SK-N-SH (cell line): ENCODE measurements around the gene ZNF816. TPM values are rescaled to one million over a fixed set of nuclear protein-coding genes. Genes with fewer than 3 reads are reported as not detected.

Experiments
- CTCF ChIA-PET: fragments of 300-600, 350-600 bp; formaldehyde crosslinking; extraction: SDS; loops from one replicate; lab custom pipeline; 2021; lab: Yijun Ruan, JAX
- POLR2A ChIA-PET: fragments of 350-600 bp; sonication (Branson Sonifier 250); formaldehyde crosslinking; extraction: SDS; loops from one replicate; lab custom pipeline; 2020; ENCODE audit warnings: antibody characterized with exemption, inconsistent platforms; lab: Yijun Ruan, JAX
- DNase-seq: peaks from one replicate; pipeline ENCODE4 v3.0.0; 2012
- H2AFZ ChIP-seq: fragments of 200-600 bp; sonication (generic); 2 replicates; pipeline ENCODE4 v1.8.1; 2016; ENCODE audit warnings: antibody characterized with exemption, mild to moderate bottlenecking, low read depth
- H3F3A ChIP-seq: fragments of 200-600 bp; sonication (generic); replicated peaks from 2 replicates; pipeline ENCODE3; 2016; ENCODE audit warnings: antibody characterized with exemption, mild to moderate bottlenecking; ENCODE audit not compliant: insufficient read depth
- H3K27ac ChIP-seq, 2 experiments: fragments of 200-500 bp in 1 of 2; fragments of 200-600 bp in 1 of 2; sonication (Bioruptor generic) in 1 of 2; sonication (generic), shearing (Covaris generic) in 1 of 2; 2 replicates each; pipeline versions ENCODE4 v1.5.1 to v1.6.1; 2014 to 2016; ENCODE audit warnings: low read depth in 2 of 2, inconsistent platforms in 1 of 2, low read length in 1 of 2, mild to moderate bottlenecking in 1 of 2, mixed read lengths in 1 of 2
- H3K27me3 ChIP-seq: fragments of 200-600 bp; sonication (generic), shearing (Covaris generic); 2 replicates; pipeline ENCODE4 v1.6.1; 2016; ENCODE audit warnings: mixed run types; ENCODE audit not compliant: insufficient read depth
- H3K36me3 ChIP-seq, 2 experiments: fragments of 200-500 bp in 1 of 2; fragments of 200-600 bp in 1 of 2; sonication (Bioruptor generic) in 1 of 2; sonication (generic) in 1 of 2; replicated peaks in 1 of 2; 2 replicates each; pipeline versions ENCODE3 to v1.5.1; 2014 to 2016; ENCODE audit warnings: low read length in 1 of 2, mild to moderate bottlenecking in 1 of 2; ENCODE audit not compliant: insufficient read depth in 2 of 2, control insufficient read depth in 1 of 2
- H3K4me1 ChIP-seq, 2 experiments: fragments of 200-500 bp in 1 of 2; fragments of 200-600 bp in 1 of 2; sonication (Bioruptor generic) in 1 of 2; sonication (generic), shearing (Covaris generic) in 1 of 2; 2 replicates each; pipeline versions ENCODE4 v1.5.1 to v1.6.1; 2014 to 2016; ENCODE audit warnings: low read depth in 1 of 2, low read length in 1 of 2, mixed run types in 1 of 2; ENCODE audit not compliant: insufficient read depth in 2 of 2, control insufficient read depth in 1 of 2
- H3K4me2 ChIP-seq: fragments of 200-600 bp; sonication (generic), shearing (Covaris generic); 2 replicates; pipeline ENCODE4 v1.6.1; 2017; ENCODE audit warnings: mixed run types
- H3K4me3 ChIP-seq, 2 experiments: fragments of 200-500 bp in 1 of 2; fragments of 200-600 bp in 1 of 2; sonication (Bioruptor generic) in 1 of 2; sonication (generic), shearing (Covaris generic) in 1 of 2; 2 replicates each; pipeline versions ENCODE4 v1.5.1 to v1.8.1; 2014 to 2016; ENCODE audit warnings: low read depth in 2 of 2, inconsistent platforms in 1 of 2, low read length in 1 of 2, mild to moderate bottlenecking in 1 of 2, mixed read lengths in 1 of 2, moderate library complexity in 1 of 2
- H3K79me2 ChIP-seq: fragments of 200-600 bp; sonication (generic); 2 replicates; pipeline ENCODE4 v1.8.1; 2017; ENCODE audit warnings: mild to moderate bottlenecking; ENCODE audit not compliant: insufficient read depth
- H3K9ac ChIP-seq: fragments of 200-600 bp; sonication (generic); 2 replicates; pipeline ENCODE4 v1.6.1; 2017; ENCODE audit warnings: mixed run types
- H3K9me2 ChIP-seq: fragments of 200-600 bp; sonication (generic); 2 replicates; pipeline ENCODE4 v1.6.1; 2017; ENCODE audit warnings: mixed run types
- H3K9me3 ChIP-seq: fragments of 200-600 bp; sonication (generic); 2 replicates; pipeline ENCODE4 v1.6.1; 2017; ENCODE audit warnings: mixed run types, mild to moderate bottlenecking, moderate library complexity
- H4K20me1 ChIP-seq: fragments of 200-600 bp; sonication (generic); 2 replicates; pipeline ENCODE4 v1.6.1; 2017; ENCODE audit warnings: mild to moderate bottlenecking, mixed run types; ENCODE audit not compliant: insufficient read depth
- CHD2 ChIP-seq: fragments of 150-350 bp; IDR thresholded peaks from 2 replicates; pipeline ENCODE4 v1.6.1; 2018; ENCODE audit warnings: low read length; ENCODE audit not compliant: partially characterized antibody
- ELF1 ChIP-seq: IDR thresholded peaks from 2 replicates; pipeline ENCODE4 v1.4.0; 2012
- EP300 ChIP-seq, 2 experiments: IDR thresholded peaks; 2 replicates each; pipeline versions ENCODE4 v1.4.0 to v1.6.1; 2012; ENCODE audit warnings: borderline replicate concordance in 1 of 2, low read depth in 1 of 2, low read length in 1 of 2
- FOSL2 ChIP-seq: IDR thresholded peaks from 2 replicates; pipeline ENCODE4 v1.4.0; 2012; ENCODE audit warnings: low read depth, mild to moderate bottlenecking, moderate library complexity, borderline replicate concordance
- FOXJ3 ChIP-seq: sonication (generic); formaldehyde crosslinking; IDR thresholded peaks from 2 replicates; pipeline ENCODE4 v1.5.1; 2020; ENCODE audit warnings: mild to moderate bottlenecking, missing genetic modification reagents
- MEF2A ChIP-seq: IDR thresholded peaks from 2 replicates; pipeline ENCODE4 v1.4.0; 2012; ENCODE audit warnings: low read depth, borderline replicate concordance
- MXI1 ChIP-seq: IDR thresholded peaks from 2 replicates; pipeline ENCODE4 v1.6.1; 2012; ENCODE audit warnings: mild to moderate bottlenecking, low read depth, low read length, improper control_type of control experiment
- NFIC ChIP-seq: IDR thresholded peaks from 2 replicates; pipeline ENCODE4 v1.4.0; 2012; ENCODE audit warnings: borderline replicate concordance
- POLR2AphosphoS5 ChIP-seq: IDR thresholded peaks from 2 replicates; pipeline ENCODE4 v1.6.1; 2012; ENCODE audit warnings: low read depth, low read length
- TAF1 ChIP-seq: IDR thresholded peaks from 2 replicates; pipeline ENCODE4 v1.6.1; 2012; ENCODE audit warnings: low read depth, mild to moderate bottlenecking, low read length, moderate library complexity, borderline replicate concordance
- WGBS: methylation state at CpG from one replicate; pipeline ENCODE4 v1.1.6; 2017; ENCODE audit warnings: low lambda C conversion rate; 5-methylcytosine and 5-hydroxymethylcytosine counted together
- polyA plus RNA-seq, 3 experiments: library from polyadenylated mRNA; depleted of rRNA; stranded (reverse); fragments of >200 nt; gene quantifications; 2 replicates each; pipeline ENCODE4 v1.2.3, GENCODE V29; 2012
- TF ChIP-seq, protein P1 (sequence below): fragments of 200-600 bp; sonication (generic); IDR thresholded peaks from 2 replicates; pipeline ENCODE4 v1.6.1; 2017; ENCODE audit warnings: antibody characterized with exemption, mild to moderate bottlenecking, moderate library complexity
- TF ChIP-seq, protein P2 (sequence below): IDR thresholded peaks from 2 replicates; pipeline ENCODE4; 2012
- TF ChIP-seq, protein P3 (sequence below): fragments of 150-350 bp; IDR thresholded peaks from 2 replicates; pipeline ENCODE4 v1.6.1; 2016; ENCODE audit warnings: mild to moderate bottlenecking, low read depth, low read length
- TF ChIP-seq, protein P4 (sequence below): IDR thresholded peaks from 2 replicates; pipeline ENCODE4 v1.4.0; 2012; ENCODE audit warnings: low read depth, borderline replicate concordance

ZNF816 gene
- polyA plus RNA-seq, 1 of the 3 experiments (the other 2 are of a cell fraction), result 1.8 TPM

DNA sequence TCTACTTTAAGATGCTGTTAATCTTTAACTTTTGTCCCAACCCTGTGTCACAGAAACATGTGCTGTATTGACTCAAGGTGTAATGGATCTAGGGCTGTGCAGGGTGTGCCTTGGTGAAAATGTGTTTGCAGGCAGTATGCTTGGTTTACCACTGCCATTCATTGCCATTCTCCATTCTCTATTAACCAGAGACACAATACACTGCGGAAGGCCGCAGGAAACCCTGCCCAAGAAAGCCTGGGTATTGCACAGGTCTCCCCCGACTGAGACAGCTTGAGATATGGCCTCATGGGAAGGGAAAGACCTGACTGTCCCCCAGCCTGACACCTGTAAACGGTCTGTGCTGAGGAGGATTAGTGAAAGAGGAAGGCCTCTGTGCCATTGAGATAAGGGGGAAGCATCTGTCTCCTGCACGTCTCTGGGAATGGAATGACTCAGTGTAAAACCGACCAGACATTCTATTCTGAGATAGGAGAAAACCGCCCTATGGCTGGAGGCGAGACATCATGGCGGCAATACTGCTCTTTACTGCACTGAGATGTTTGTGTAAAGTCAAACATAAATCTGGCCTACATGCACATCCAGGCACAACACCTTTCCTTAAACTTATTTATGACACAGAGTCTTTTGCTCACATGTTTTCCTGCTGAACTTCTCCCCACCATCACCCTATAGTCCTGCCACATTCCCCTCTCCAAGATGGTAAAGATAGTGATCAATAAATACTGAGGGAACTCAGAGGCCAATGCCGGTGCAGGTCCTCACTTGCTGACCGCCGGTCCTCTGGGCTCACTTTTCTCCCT lies 26.3 kb downstream of the ZNF816 start:
- Histone ChIP-seq H3K4me2 (no peak overlapping the region), H3K36me3 (peaks cover 0 to 15% of the 10 kb centered on the region in 2 experiments), H4K20me1 (no peaks in the 10 kb centered on the region), H3K9ac (no peak overlapping the region), H3K4me1 (no peaks in the 10 kb centered on the region; a peak in 1 of 4 replicates), H3K79me2 (no peaks in the 10 kb centered on the region; the same call in 1 of the 2 replicates), H3K4me3 (no peak overlapping the region), H3F3A (peaks cover 4% of the 10 kb centered on the region), H3K27ac (no peak overlapping the region), H3K27me3 (no peaks in the 10 kb centered on the region), H2AFZ (no peak overlapping the region), H3K9me3 (no peaks in the 10 kb centered on the region), H3K9me2 (no peaks in the 10 kb centered on the region)
- ChIA-PET POLR2A (no interaction called here), CTCF (no interaction called here)
- 73% methylated on average over 12 of the region's 12 CpGs for WGBS
- DNase-seq, result no peak
- TF ChIP-seq, protein P1, sequence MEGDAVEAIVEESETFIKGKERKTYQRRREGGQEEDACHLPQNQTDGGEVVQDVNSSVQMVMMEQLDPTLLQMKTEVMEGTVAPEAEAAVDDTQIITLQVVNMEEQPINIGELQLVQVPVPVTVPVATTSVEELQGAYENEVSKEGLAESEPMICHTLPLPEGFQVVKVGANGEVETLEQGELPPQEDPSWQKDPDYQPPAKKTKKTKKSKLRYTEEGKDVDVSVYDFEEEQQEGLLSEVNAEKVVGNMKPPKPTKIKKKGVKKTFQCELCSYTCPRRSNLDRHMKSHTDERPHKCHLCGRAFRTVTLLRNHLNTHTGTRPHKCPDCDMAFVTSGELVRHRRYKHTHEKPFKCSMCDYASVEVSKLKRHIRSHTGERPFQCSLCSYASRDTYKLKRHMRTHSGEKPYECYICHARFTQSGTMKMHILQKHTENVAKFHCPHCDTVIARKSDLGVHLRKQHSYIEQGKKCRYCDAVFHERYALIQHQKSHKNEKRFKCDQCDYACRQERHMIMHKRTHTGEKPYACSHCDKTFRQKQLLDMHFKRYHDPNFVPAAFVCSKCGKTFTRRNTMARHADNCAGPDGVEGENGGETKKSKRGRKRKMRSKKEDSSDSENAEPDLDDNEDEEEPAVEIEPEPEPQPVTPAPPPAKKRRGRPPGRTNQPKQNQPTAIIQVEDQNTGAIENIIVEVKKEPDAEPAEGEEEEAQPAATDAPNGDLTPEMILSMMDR, result no peak
- no peak for TF ChIP-seq MEF2A
- TF ChIP-seq, protein P2, sequence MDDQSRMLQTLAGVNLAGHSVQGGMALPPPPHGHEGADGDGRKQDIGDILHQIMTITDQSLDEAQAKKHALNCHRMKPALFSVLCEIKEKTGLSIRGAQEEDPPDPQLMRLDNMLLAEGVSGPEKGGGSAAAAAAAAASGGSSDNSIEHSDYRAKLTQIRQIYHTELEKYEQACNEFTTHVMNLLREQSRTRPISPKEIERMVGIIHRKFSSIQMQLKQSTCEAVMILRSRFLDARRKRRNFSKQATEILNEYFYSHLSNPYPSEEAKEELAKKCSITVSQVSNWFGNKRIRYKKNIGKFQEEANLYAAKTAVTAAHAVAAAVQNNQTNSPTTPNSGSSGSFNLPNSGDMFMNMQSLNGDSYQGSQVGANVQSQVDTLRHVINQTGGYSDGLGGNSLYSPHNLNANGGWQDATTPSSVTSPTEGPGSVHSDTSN, result no peak
- TF ChIP-seq, protein P3, sequence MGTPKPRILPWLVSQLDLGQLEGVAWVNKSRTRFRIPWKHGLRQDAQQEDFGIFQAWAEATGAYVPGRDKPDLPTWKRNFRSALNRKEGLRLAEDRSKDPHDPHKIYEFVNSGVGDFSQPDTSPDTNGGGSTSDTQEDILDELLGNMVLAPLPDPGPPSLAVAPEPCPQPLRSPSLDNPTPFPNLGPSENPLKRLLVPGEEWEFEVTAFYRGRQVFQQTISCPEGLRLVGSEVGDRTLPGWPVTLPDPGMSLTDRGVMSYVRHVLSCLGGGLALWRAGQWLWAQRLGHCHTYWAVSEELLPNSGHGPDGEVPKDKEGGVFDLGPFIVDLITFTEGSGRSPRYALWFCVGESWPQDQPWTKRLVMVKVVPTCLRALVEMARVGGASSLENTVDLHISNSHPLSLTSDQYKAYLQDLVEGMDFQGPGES, result no peak
- TF ChIP-seq FOSL2, result no peak
- TF ChIP-seq TAF1, result no peak
- no peak for TF ChIP-seq CHD2
- TF ChIP-seq FOXJ3 (CRISPR knock-in tag), result no peak
- TF ChIP-seq MXI1, result no peak
- no peak for TF ChIP-seq NFIC
- TF ChIP-seq POLR2AphosphoS5, result no peak
- TF ChIP-seq, protein P4, sequence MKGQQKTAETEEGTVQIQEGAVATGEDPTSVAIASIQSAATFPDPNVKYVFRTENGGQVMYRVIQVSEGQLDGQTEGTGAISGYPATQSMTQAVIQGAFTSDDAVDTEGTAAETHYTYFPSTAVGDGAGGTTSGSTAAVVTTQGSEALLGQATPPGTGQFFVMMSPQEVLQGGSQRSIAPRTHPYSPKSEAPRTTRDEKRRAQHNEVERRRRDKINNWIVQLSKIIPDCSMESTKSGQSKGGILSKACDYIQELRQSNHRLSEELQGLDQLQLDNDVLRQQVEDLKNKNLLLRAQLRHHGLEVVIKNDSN, result no peak
- TF ChIP-seq ELF1, result no peak
- no peak for TF ChIP-seq EP300 (IDR thresholded peaks at IDR 0.05; ENCODE audit: borderline replicate concordance in 1 of 2, low read depth in 1 of 2, low read length in 1 of 2)
